ENCODE data around the gene LRRC10B. TPM values are rescaled to one million over a fixed set of nuclear protein-coding genes. Genes with fewer than 3 reads are reported as not detected.

The LRRC10B gene
- total RNA-seq, 4 donors from 2014 or later, result 0.76 to 2.6 (median 1.9) TPM

GRCh38 chr11:61550665-61551227, 42.2 kb downstream of the LRRC10B start:
- H3K4me3 ChIP-seq (ENCODE audit: low read depth, poor library complexity, severe bottlenecking), result no peak overlapping the region
- intact Hi-C loops (cut with DNase I; ENCODE audit: low total_unique reads), result loop anchor here (1.0 kb wide), 1 partner anchor 23 kb away; no protein-coding TSS in a partner anchor
- TF ChIP-seq CTCF (IDR thresholded peaks at IDR 0.05) (no peak), POLR2A (IDR thresholded peaks at IDR 0.05) (no peak)
- WGBS, 2 donors, result 92 to 95% methylated on average over 18 of the region's 18 CpGs
- DNase-seq (ENCODE audit: low spot score in 2 of 2), result no peak

GRCh38 chr11:61551634-61552033, 43.1 kb downstream of the LRRC10B start:
- intact Hi-C loops (cut with DNase I; ENCODE audit: low total_unique reads), result loop anchor here (1.0 kb wide), 1 partner anchor 22 kb away; no protein-coding TSS in a partner anchor
- no peak for DNase-seq (ENCODE audit: low spot score in 2 of 2)
- H3K4me3 ChIP-seq (ENCODE audit: low read depth, poor library complexity, severe bottlenecking), result no peak overlapping the region
- 43 to 62% methylated on average over 12 of the region's 12 CpGs for WGBS, 2 donors
- TF ChIP-seq CTCF (IDR thresholded peaks at IDR 0.05) (no peak), POLR2A (IDR thresholded peaks at IDR 0.05) (no peak)

GRCh38 chr11:61552108-61552635, 43.6 kb downstream of the LRRC10B start:
- no peak for DNase-seq (ENCODE audit: low spot score in 2 of 2)
- intact Hi-C loops (cut with DNase I; ENCODE audit: low total_unique reads), result no loop called here
- WGBS, 2 donors, result 57 to 60% methylated on average over 12 to 13 of the region's 13 CpGs
- TF ChIP-seq CTCF (IDR thresholded peaks at IDR 0.05), result no peak
- no peak for TF ChIP-seq POLR2A (IDR thresholded peaks at IDR 0.05)
- no peak overlapping the region for H3K4me3 ChIP-seq (ENCODE audit: low read depth, poor library complexity, severe bottlenecking)

- TF ChIP-seq CTCF (IDR thresholded peaks at IDR 0.05), result no peak
- no peak for TF ChIP-seq POLR2A (IDR thresholded peaks at IDR 0.05)
- DNase-seq (ENCODE audit: low spot score in 2 of 2), result no peak
- intact Hi-C loops (cut with DNase I; ENCODE audit: low total_unique reads), result no loop called here
- WGBS, 2 donors, result 46 to 47% methylated on average over 15 of the region's 15 CpGs
- H3K4me3 ChIP-seq (ENCODE audit: low read depth, poor library complexity, severe bottlenecking), result no peak overlapping the region
Measured at GRCh38 chr11:61553373-61554171, 45.0 kb downstream of the LRRC10B start.

- TF ChIP-seq CTCF (IDR thresholded peaks at IDR 0.05), result no peak
- TF ChIP-seq POLR2A (IDR thresholded peaks at IDR 0.05), result no peak
- no peak overlapping the region for H3K4me3 ChIP-seq (ENCODE audit: low read depth, poor library complexity, severe bottlenecking)
- DNase-seq (ENCODE audit: low spot score in 2 of 2), result no peak
- intact Hi-C loops (cut with DNase I; ENCODE audit: low total_unique reads), result no loop called here
- 13 to 32% methylated on average over 7 to 13 of the region's 13 CpGs for WGBS, 2 donors
Measured at GRCh38 chr11:61554172-61554988, 45.8 kb downstream of the LRRC10B start.

Data from lower leg skin (tissue), 4 donors.